Measurements from ENCODE around the gene KDM2B.

The KDM2B gene

DNA sequence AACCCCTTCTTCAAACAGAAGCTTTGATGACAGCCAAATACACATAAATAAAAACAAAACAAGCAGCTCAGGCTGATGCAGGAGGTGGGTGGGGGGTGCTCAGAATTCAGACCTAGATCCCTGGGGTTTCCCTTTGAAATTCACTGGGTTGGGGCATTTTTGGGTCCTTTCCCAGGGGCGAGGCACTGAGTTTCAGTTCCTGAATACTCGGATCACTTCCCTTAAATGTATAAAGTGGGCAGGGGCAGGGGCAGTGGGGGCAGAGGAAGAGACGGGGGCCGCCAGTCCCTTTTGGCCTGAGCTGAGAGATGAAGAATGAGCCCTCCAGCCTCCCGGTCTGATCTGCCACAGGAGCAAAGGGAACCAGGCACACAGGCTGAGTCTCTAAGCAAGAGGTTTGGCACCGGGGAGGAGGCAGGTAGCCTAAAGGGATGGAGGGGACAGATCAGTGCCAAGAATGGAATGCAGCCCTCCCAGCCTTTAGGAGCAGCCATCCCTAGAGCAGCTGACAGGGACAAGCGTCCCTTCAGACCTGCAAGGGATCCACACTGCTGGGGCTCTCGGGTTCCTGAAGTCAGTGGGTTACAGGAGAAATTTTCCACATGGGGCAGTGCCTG, 20.3 kb downstream of the KDM2B start:
- DNase-seq: no peak

DNA sequence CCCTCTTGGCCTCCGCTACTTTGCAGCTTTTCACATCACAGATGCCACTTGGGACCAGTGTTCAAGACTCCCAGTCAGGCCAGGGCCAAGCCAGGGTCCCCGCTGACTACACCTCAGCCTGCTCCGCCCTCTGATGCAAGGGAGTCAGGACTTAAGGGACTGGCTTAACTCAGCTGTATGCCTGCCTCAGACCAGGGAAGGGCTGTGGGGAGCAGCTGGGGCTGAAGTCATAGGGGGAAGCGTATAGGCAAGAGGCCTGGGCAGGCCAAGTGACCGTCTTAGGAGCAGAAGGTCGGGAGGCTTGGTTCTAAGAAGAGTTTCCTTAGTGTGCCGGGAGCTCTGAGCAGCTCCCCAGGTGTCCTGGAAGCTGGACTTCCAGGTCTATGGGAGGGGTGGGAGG, 21.9 kb downstream of the KDM2B start:
- DNase-seq: no peak

DNA sequence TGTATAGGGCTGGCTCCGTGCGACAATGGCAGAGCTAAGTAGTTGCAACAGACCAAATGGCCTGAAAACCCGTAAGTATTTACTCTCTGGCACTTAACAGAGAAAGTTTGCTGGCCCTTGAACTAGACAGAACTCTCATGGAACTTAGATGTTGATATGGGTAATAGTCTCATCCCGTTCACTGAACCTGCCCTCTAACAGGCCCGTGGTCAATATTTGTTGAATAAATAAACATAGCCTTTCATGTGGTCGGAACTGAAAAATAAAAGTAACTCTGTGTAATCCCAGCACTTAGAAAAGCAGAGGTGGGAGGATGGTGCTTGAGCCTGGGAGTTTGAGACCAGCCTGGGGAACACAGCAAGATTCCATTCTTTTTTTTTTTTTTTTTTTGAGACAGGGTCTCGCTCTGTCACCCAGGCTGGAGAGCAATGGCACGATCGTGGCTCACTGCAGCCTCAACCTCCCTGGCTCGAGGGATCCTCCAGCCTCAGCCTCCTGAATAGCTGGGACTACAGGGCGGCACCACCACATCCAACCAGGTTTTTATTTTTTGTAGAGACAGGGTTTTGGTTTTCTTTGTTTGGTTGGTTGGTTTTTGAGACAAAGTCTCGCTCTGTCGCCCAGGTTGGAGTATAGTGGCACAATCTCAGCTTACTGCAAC, 29.7 kb downstream of the KDM2B start:
- DNase-seq: no peak

DNA sequence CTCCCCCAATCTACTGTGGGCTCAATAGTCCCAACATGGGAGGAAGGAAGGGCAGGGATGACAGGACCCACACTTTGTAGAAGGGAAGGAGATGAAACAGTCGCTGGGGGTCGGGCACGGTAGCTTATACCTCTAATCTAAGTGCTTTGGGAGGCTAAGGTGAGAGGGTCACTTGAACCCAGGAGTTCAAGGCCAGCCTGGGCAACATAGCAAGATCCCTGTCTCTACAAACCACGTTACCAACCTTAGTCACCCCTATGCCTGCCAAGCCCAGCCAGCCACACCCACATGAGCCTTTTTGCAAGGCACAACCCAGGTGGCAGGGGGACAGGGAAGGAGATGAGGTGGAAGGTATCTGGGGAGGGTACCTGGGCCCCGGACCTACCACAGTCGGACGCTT, 31.7 kb downstream of the KDM2B start:
- DNase-seq: no peak

- no peak for DNase-seq
These were observed 35.3 kb downstream of the KDM2B start for GRCh38 chr12:121545480-121545879.

DNA sequence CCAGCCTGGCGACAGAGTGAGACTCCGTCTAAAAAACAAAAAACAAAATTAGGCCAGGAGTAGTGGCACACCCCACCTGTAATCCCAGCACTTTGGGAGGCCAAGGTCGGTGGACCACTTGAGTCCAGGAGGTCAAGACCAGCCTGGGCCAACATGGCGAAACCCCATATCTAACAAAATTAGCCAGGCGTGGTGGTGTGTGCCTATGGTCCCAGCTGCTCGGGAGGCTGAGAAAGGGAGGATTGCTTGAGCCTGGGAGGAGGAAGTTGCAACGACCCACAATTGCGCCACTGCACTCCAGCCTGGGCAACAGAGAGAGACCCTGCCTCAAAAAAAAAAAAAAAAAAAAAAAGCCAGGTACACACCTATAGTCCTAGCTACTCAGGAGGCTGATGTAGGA, 37.0 kb downstream of the KDM2B start:
- DNase-seq: no peak

DNA sequence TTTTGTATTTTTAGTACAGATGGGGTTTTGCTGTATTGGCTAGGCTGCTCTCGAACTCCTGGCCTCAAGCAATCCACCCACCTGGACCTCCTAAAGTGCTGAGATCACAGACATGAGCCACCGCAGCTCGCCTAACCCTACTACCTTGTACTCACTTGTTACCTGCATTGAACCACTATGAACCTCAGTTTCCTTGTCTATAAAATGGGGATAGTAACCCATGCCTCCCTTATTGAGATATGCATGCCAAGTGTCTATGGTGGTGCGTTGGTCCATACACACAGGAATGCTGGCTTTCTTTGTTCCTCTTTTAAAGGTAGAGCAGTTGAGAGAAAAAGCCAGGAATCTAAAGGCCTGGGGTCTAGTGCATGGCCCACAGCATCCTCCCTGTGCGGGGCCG, 40.9 kb downstream of the KDM2B start:
- no peak for DNase-seq

DNA sequence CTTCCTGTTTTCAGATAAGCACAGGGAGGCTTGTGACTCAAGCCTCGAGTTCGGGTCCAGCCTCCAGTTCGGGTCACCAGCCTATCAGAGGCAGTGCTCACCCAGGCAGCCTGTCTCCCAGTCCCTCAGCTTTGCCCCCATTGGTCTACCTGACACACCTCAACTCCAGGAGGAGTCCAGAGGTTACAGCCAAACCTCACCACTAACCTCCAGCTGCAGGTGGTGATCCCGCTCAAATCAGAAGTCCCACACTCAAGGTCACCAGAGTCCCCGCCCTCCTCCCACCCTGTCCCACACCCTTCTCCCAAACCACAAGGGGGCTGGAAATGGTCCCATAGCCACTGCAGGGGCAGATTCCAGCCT, 42.1 kb downstream of the KDM2B start:
- no peak for DNase-seq

DNA sequence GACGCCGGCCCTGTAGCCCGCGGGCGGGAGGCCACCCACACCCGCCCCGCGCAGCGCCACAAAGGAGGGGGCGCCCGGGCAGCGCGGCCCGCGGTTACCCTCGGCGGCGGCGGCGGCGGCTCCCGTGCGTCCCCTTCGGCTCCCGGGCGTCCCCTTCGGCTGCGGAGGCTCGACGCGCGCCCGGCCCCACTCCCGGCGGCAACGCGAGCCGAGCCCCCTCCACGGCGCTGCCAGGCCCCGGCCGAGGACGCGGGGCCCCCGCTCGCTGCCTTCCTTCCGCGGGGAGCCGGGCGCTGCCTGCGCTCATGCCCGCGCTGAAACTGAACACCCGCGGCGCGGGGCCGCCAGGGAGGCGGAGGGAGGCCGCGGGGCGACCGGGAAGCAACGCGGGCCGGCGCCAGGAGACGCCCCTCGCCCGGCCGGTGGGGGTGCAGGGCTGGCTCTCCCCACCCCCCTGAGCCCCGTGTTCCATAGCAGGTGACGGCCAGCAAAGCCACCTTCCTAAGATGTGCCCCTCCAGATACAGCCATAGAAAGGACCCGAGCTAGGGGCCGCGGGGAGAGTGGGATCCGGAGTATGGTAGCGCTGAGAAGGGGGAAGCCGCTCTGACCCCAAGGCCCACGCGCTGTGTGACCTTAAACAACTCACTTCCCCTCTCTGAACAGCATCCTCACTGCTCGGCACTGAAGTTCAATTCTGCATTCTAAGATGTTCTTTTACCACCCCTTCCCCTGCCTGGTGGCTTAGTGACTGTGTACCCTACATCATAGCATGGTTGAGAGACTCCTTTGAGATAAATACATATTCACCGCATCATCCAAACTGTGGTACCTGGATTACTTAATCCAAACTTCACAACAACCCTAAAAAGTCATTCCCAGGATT, 42.8 kb downstream of the KDM2B start:
- DNase-seq: peak; percentile 50

- DNase-seq: peak; percentile 54
These were observed 43.7 kb downstream of the KDM2B start for GRCh38 chr12:121536899-121537813.

GRCh38 chr12:121536054-121536898, 44.5 kb downstream of the KDM2B start:
- no peak for DNase-seq

GRCh38 chr12:121535150-121536053, 45.4 kb downstream of the KDM2B start:
- DNase-seq: no peak

GRCh38 chr12:121534495-121535148, 46.2 kb downstream of the KDM2B start:
- DNase-seq: no peak

DNA sequence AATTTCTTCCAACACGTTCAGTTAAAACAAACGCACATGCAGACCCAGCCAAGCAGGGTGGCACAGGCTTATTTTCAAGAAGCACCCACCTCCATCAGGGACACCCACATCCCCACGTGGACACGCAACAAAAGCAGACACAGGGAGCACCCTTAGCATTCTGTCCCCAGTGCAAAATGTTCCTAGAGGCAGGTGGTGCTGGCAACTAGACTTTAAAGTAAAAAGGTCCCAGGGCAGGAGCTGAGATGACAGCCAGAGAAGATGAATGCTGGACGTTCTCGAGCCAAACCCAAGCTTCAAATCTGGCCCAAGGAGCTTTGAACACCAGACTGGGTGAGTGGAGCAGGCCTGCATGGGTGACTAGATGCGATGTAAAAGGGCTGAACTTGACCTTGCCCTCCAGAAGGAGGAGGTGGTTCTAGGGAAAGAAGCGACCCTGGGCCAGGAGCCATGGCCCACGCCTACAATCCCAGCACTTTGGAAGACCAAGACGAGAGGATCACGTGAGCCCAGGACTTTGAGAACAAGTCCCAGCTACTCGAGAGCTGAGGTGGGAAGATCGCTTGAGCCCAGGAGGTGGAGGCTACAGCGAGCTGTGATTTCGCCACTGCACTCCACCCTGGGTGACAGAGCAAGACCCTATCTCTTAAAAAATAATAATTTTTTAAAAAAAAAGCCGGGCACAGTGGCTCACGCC, 47.3 kb downstream of the KDM2B start:
- no peak for DNase-seq

DNA sequence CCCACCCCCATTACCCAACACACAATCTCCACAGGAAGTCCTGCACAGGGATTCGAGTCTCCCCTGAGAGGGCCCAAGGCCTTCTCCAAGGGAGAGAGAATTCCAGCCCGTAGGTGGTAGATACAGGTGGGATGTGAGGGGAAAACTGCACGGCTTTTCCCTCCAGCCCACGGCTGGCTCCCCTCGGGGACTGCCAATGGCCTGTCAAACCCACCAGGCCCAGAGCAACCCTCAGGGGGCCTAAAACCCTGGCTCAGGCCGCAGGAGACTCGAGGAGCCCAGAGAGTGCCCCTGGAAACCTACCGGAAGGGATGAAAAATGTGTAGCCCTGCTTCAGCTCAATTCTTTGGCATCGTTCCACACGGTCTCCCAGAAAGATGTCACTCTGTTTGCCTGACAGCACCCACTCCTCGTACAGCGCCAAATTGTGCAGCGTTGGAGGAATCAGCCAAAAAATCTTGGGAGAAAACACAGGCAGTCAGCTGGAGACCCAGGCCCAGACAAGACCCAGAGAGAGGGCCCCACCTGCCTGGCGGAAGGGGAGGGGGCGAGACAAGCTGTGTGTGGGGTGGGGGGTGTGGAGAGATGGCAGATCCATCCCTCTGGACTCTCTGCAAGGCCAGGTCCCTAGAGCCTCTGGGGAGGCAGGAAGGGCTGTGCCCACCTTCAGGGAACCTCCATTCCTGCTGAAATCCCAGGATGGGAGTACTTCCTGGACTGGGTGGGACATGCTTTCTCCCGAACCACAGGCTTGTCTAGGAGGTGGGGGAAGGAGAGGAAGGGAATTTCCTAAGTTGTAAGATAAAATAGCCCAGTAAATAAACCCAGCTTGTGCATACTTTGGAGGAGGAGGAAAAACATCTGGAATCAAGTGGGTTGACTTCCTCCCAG, 48.1 kb downstream of the KDM2B start:
- no peak for DNase-seq

DNA sequence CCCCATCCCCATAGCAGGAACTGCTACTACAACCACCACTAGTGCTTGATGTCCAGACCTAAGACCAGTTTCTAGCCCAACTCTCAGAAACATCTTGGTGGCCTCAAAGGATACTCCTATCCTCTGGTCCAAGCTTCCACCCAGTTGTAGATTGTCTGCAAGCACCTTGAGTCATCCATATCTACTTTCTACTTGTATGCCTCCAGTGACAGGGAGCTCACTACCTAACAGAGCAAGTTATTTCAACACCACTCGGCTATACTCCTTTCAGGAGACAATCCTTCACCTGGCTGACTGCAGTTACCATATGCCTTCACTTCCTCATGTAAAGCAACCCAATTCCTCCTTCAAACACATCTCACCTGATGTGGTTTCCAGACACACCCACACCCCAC, 49.5 kb downstream of the KDM2B start:
- no peak for DNase-seq

- DNase-seq: no peak
These were observed 50.0 kb downstream of the KDM2B start for GRCh38 chr12:121530600-121531355.

DNA sequence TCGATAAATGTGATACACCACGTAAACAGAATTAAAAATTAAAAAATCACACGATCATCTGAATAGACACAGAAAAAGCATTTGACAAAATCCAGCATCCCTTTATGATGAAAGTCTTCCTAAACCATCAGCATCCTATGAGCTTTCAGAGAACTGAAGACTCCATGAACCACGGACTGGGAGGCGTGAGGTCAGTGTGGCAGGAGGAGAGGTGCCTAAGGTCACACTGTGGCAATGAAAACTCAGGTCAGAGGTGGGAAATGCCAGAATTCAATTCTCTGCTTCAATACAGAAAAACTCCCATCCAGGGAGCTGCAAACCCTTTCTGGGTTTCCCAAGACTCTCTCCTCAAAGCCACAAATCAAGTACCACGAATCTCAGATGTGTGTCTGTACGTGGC, 51.6 kb downstream of the KDM2B start:
- no peak for DNase-seq
